H9 (cell line): ENCODE measurements around the gene CREB5. TPM values are rescaled to one million over a fixed set of nuclear protein-coding genes. Genes with fewer than 3 reads are reported as not detected.

Experiments used
- DNase-seq: peaks from one replicate; pipeline ENCODE4 v3.0.0-alpha.2; 2017
- H2AFZ ChIP-seq: one replicate; pipeline ENCODE4 v1.6.1; 2013; ENCODE audit warnings: mild to moderate bottlenecking, low read length, control low read depth, moderate library complexity
- H2AK5ac ChIP-seq: 2 replicates; pipeline ENCODE4 v1.6.1; 2013; ENCODE audit warnings: low read length, control low read depth, mixed read lengths; ENCODE audit not compliant: insufficient read length
- H2BK120ac ChIP-seq: one replicate; pipeline ENCODE4 v1.6.1; 2013; ENCODE audit warnings: low read depth, mild to moderate bottlenecking, low read length, control low read depth, inconsistent platforms; ENCODE audit not compliant: poor library complexity, severe bottlenecking
- H2BK12ac ChIP-seq: 2 replicates; pipeline ENCODE4 v1.6.1; 2013; ENCODE audit warnings: low read length, control low read depth, mixed read lengths, low read depth; ENCODE audit not compliant: insufficient read length
- H2BK15ac ChIP-seq: 2 replicates; pipeline ENCODE4 v1.6.1; 2013; ENCODE audit warnings: low read depth, low read length, control low read depth
- H2BK20ac ChIP-seq: one replicate; pipeline ENCODE4 v1.6.1; 2013; ENCODE audit warnings: low read depth, mild to moderate bottlenecking, low read length, control low read depth, inconsistent platforms; ENCODE audit not compliant: poor library complexity, severe bottlenecking
- H2BK5ac ChIP-seq: 2 replicates; pipeline ENCODE4 v1.6.1; 2013; ENCODE audit warnings: low read length, control low read depth, mixed read lengths; ENCODE audit not compliant: insufficient read length
- H3K14ac ChIP-seq: 2 replicates; pipeline ENCODE4 v1.6.1; 2013; ENCODE audit warnings: low read length, control low read depth; ENCODE audit not compliant: insufficient read depth
- H3K18ac ChIP-seq: 2 replicates; pipeline ENCODE4 v1.6.1; 2013; ENCODE audit warnings: low read depth, mild to moderate bottlenecking, mixed read lengths, low read length, control low read depth; ENCODE audit not compliant: insufficient read length
- H3K23ac ChIP-seq: 2 replicates; pipeline ENCODE4 v1.6.1; 2013; ENCODE audit warnings: low read length, control low read depth, mixed read lengths, low read depth; ENCODE audit not compliant: insufficient read length
- H3K23me2 ChIP-seq: 2 replicates; pipeline ENCODE4 v1.6.1; 2013; ENCODE audit warnings: low read depth, mild to moderate bottlenecking, mixed read lengths, low read length, control low read depth; ENCODE audit not compliant: insufficient read length, poor library complexity, severe bottlenecking
- H3K27ac ChIP-seq: 2 replicates; pipeline ENCODE4 v1.5.1; 2013; ENCODE audit warnings: low read length, control low read depth, mixed read lengths, low read depth; ENCODE audit not compliant: insufficient read length
- H3K27me3 ChIP-seq: 2 replicates; pipeline ENCODE4 v1.6.1; 2013; ENCODE audit warnings: low read length, control low read depth, inconsistent platforms; ENCODE audit not compliant: insufficient read depth
- H3K4ac ChIP-seq: 2 replicates; pipeline ENCODE4 v1.6.1; 2013; ENCODE audit warnings: low read depth, mild to moderate bottlenecking, control low read depth, inconsistent platforms, low read length, moderate library complexity
- H3K4me1 ChIP-seq: 2 replicates; pipeline ENCODE4 v1.6.1; 2013; ENCODE audit warnings: low read length, control low read depth, inconsistent platforms; ENCODE audit not compliant: insufficient read depth
- H3K4me2 ChIP-seq: 2 replicates; pipeline ENCODE4 v1.6.1; 2013; ENCODE audit warnings: low read length, control low read depth, mixed read lengths; ENCODE audit not compliant: insufficient read length, insufficient read depth
- H3K56ac ChIP-seq: 2 replicates; pipeline ENCODE4 v1.6.1; 2013; ENCODE audit warnings: low read depth, mild to moderate bottlenecking, mixed read lengths, low read length, control low read depth; ENCODE audit not compliant: insufficient read length
- H3K79me1 ChIP-seq: 2 replicates; pipeline ENCODE4 v1.6.1; 2013; ENCODE audit warnings: low read depth, mild to moderate bottlenecking, moderate library complexity, low read length, control low read depth, inconsistent platforms; ENCODE audit not compliant: insufficient read depth, poor library complexity, severe bottlenecking
- H3K79me2 ChIP-seq: 2 replicates; pipeline ENCODE4 v1.6.1; 2013; ENCODE audit warnings: low read length, control low read depth, inconsistent platforms; ENCODE audit not compliant: insufficient read depth
- H3K9ac ChIP-seq: 2 replicates; pipeline ENCODE4 v1.6.1; 2013; ENCODE audit warnings: low read length, control low read depth, mixed read lengths; ENCODE audit not compliant: insufficient read length; ENCODE audit errors: extremely low read depth
- H3K9me3 ChIP-seq: one replicate; pipeline ENCODE4 v1.6.1; 2013; ENCODE audit warnings: low read depth, low read length, inconsistent platforms; ENCODE audit not compliant: control insufficient read depth
- H3T11ph ChIP-seq: one replicate; pipeline ENCODE4 v1.6.1; 2013; ENCODE audit warnings: mild to moderate bottlenecking, low read length, control low read depth, inconsistent platforms
- H4K20me1 ChIP-seq: one replicate; pipeline ENCODE4 v1.6.1; 2013; ENCODE audit not compliant: control insufficient read depth, insufficient read length, insufficient read depth
- H4K5ac ChIP-seq: 2 replicates; pipeline ENCODE4 v1.6.1; 2013; ENCODE audit warnings: low read depth, mild to moderate bottlenecking, mixed read lengths, low read length, control low read depth; ENCODE audit not compliant: insufficient read length
- H4K8ac ChIP-seq: replicated peaks from 2 replicates; pipeline ENCODE4 v1.6.1; 2013; ENCODE audit warnings: low read length, control low read depth, mixed read lengths, low read depth; ENCODE audit not compliant: insufficient read length
- H4K91ac ChIP-seq: 2 replicates; pipeline ENCODE4 v1.6.1; 2013; ENCODE audit warnings: low read depth, mild to moderate bottlenecking, moderate library complexity, mixed read lengths, low read length, control low read depth; ENCODE audit not compliant: insufficient read length
- H3K27ac Mint-ChIP-seq, 3 experiments: 2 replicates in 2 of 3; 3 replicates in 1 of 3; pipeline ENCODE4 v1.8.0; 2020 to 2021; ENCODE audit warnings: mixed read lengths in 3 of 3, mild to moderate bottlenecking in 1 of 3, moderate library complexity in 1 of 3
- H3K27me3 Mint-ChIP-seq: 2 replicates; pipeline ENCODE4 v1.8.0; 2021; ENCODE audit warnings: low read depth, mild to moderate bottlenecking, moderate library complexity, mixed read lengths
- H3K36me3 Mint-ChIP-seq, 3 experiments: 2 replicates in 2 of 3; 3 replicates in 1 of 3; pipeline ENCODE4 v1.8.0; 2020 to 2021; ENCODE audit warnings: low read depth in 3 of 3, mixed read lengths in 3 of 3; ENCODE audit not compliant: insufficient read depth in 1 of 3
- H3K4me1 Mint-ChIP-seq, 2 experiments: 2 replicates each; pipeline ENCODE4 v1.8.0; 2020; ENCODE audit warnings: mixed read lengths in 2 of 2
- H3K4me3 Mint-ChIP-seq, 2 experiments: 2 replicates in 1 of 2; 3 replicates in 1 of 2; pipeline ENCODE4 v1.8.0; 2020 to 2021; ENCODE audit warnings: mild to moderate bottlenecking in 2 of 2, mixed read lengths in 2 of 2, moderate library complexity in 1 of 2
- H3K9me3 Mint-ChIP-seq, 2 experiments: 2 replicates in 1 of 2; 3 replicates in 1 of 2; pipeline ENCODE4 v1.8.0; 2020; ENCODE audit warnings: mild to moderate bottlenecking in 2 of 2, mixed read lengths in 2 of 2, moderate library complexity in 1 of 2
- WGBS: extraction: QIAGEN DNeasy Blood & Tissue Kit; methylation state at CpG from one replicate; pipeline ENCODE4 v1.1.7; 2013; ENCODE audit warnings: missing lambda C conversion rate, low lambda C conversion rate, mixed read lengths; ENCODE audit not compliant: insufficient read length; ENCODE audit errors: extremely low coverage; 5-methylcytosine and 5-hydroxymethylcytosine counted together
- total RNA-seq: library from RNA; stranded (reverse); gene quantifications from 2 replicates; pipeline ENCODE4 v1.2.1, GENCODE V29; 2021
- TF ChIP-seq, protein P1 (sequence below): fragments of 200-600 bp; sonication (generic); conservative IDR thresholded peaks from 3 replicates; pipeline ENCODE4 v1.8.0; 2021; ENCODE audit warnings: antibody characterized with exemption, mild to moderate bottlenecking

Gene CREB5
- total RNA-seq, 1 experiment from 2014 or later, result 4.0 TPM

DNA sequence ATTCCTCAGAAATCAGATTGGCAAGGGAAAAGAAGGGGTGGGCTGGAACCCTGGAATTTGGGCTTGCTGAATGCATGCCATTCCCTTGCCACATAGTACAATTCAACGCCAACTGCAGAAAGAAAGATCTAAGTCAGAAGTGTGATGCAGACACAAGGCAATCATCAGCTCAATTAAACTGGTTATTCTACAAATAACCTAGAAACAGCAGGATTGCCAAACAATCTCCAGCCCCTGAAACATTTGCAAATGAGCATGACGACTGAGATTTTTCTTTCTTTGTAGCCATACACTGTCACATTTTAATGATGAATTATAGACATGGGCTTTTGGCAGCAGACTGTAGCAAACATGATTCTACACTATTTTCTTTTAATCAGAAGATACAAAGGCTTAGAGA, 16.5 kb upstream of the CREB5 start:
- Mint-ChIP-seq H3K4me3 (no peak overlapping the region), H3K27ac (no peak overlapping the region), H3K27me3 (no peaks in the 10 kb centered on the region), H3K36me3 (no peaks in the 10 kb centered on the region), H3K4me1 (0 out of 4 replicates have a peak, but pooled peaks cover 3% of the 10 kb centered on the region in 2 experiments), H3K9me3 (no peaks in the 10 kb centered on the region)
- Histone ChIP-seq H3T11ph (no peak overlapping the region), H3K14ac (no peak overlapping the region), H2BK12ac (no peak overlapping the region), H2BK20ac (no peak overlapping the region), H3K4me1 (no peaks in the 10 kb centered on the region), H2AK5ac (no peak overlapping the region), H4K91ac (no peak overlapping the region), H4K8ac (no peak overlapping the region), H3K79me1 (no peaks in the 10 kb centered on the region), H3K18ac (no peak overlapping the region), H2BK120ac (no peak overlapping the region), H3K4me2 (no peak overlapping the region), H2AFZ (no peak overlapping the region), H3K9ac (no peak overlapping the region), H3K27ac (no peak overlapping the region), H3K56ac (no peak overlapping the region), H3K4ac (no peak overlapping the region), H2BK5ac (no peak overlapping the region), H3K9me3 (no peaks in the 10 kb centered on the region), H3K23ac (no peak overlapping the region), H2BK15ac (no peak overlapping the region), H4K5ac (no peak overlapping the region), H4K20me1 (no peaks in the 10 kb centered on the region), H3K27me3 (no peaks in the 10 kb centered on the region), H3K79me2 (no peaks in the 10 kb centered on the region), H3K23me2 (no peaks in the 10 kb centered on the region)
- WGBS, result no CpG with 5 or more reads among the region's 2 CpGs
- DNase-seq, result no peak
- TF ChIP-seq, protein P1, sequence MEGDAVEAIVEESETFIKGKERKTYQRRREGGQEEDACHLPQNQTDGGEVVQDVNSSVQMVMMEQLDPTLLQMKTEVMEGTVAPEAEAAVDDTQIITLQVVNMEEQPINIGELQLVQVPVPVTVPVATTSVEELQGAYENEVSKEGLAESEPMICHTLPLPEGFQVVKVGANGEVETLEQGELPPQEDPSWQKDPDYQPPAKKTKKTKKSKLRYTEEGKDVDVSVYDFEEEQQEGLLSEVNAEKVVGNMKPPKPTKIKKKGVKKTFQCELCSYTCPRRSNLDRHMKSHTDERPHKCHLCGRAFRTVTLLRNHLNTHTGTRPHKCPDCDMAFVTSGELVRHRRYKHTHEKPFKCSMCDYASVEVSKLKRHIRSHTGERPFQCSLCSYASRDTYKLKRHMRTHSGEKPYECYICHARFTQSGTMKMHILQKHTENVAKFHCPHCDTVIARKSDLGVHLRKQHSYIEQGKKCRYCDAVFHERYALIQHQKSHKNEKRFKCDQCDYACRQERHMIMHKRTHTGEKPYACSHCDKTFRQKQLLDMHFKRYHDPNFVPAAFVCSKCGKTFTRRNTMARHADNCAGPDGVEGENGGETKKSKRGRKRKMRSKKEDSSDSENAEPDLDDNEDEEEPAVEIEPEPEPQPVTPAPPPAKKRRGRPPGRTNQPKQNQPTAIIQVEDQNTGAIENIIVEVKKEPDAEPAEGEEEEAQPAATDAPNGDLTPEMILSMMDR, result no peak
